Measurements from ENCODE around the gene CHCHD6.

The CHCHD6 gene

DNA sequence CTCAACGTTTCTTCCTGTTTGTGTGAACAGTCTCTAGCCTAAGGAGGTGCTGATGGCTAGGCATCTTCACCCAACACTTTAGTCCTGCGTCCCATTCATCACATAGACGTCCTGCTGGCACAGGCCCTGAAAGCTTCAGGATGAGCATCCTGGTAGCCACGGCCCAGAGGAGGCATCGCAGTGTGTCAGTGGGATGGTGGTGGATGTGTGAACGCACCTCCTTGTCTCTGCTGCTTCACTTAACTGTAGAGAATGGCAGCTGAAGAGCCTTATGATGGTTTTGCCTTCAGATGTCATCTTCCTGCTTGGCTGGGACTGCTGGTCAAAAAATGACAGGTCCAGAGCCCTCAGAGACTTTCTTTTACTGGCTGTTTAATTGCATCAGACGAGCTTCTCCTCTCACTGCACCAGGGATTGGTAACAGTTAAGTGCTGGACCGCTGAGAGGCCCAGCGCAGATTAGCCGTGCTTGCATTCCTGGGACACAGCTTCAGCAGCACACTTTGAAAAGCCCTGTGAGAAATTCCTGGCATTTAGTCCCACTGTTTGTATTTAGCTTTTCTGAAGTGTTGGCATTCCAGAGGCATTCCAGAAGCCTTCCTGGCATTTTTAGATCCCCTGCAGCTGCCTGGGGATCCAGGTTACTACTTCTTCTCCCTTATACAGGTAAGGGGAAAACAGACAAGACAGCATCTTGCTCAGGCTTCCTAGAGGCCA lies 146.5 kb downstream of the CHCHD6 start:
- no peak for TF ChIP-seq TAF1 (IDR thresholded peaks at IDR 0.05; ENCODE audit: borderline replicate concordance, low read depth, low read length)
- FAIRE-seq (no peak), DNase-seq (ENCODE audit: insufficient read length) (no peak)

DNA sequence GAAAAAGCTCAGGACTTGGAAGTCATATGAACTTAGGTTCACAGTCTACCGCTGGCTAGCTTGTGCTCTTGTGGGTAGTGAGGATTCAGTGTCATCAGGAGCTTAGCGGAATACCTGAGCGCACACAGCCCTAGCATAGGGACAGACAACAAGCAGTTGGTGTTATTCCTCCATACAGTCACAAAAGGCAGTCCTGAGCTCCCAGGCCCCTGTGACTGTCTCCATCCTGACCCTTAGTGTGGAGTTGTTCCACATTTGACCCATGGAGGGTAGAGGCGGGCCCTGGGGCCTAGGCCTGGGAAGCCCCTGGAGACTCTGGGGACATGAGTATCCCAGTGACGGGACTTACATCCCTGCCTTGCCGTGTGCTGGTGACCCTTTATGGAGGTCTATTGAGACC lies 147.3 kb downstream of the CHCHD6 start:
- no peak for TF ChIP-seq TAF1 (IDR thresholded peaks at IDR 0.05; ENCODE audit: borderline replicate concordance, low read depth, low read length)
- no peak for TF ChIP-seq POLR2A (IDR thresholded peaks at IDR 0.05; ENCODE audit: low read depth, low read length)
- no peak for TF ChIP-seq POLR2AphosphoS5 (IDR thresholded peaks at IDR 0.05; ENCODE audit: low read depth, low read length)
- DNase-seq (ENCODE audit: insufficient read length), result no peak
- no peak for FAIRE-seq

DNA sequence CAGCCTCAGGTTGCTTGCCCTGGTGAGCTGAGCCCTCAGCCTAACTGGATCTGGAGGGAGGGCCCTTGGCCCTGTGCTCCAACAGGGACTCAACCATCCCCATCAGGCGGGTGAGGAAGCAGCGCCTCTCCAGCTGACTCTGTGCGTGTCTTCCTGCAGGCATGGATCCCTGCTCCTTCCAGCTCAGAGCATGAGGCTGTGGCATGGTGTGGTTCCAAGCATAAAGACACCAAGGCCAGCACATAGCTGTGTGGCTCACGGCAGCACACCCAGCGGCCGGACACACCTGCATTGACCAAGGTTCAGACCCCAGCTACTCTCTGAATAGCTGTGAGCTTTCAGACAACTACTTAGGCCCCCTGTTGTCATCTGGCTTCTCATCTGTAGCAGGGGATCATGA lies 147.9 kb downstream of the CHCHD6 start:
- TF ChIP-seq POLR2A (IDR thresholded peaks at IDR 0.05; ENCODE audit: low read depth, low read length), result no peak
- no peak for TF ChIP-seq TAF1 (IDR thresholded peaks at IDR 0.05; ENCODE audit: borderline replicate concordance, low read depth, low read length)
- no peak for TF ChIP-seq POLR2AphosphoS5 (IDR thresholded peaks at IDR 0.05; ENCODE audit: low read depth, low read length)
- DNase-seq (ENCODE audit: insufficient read length) (no peak), FAIRE-seq (no peak)

DNA sequence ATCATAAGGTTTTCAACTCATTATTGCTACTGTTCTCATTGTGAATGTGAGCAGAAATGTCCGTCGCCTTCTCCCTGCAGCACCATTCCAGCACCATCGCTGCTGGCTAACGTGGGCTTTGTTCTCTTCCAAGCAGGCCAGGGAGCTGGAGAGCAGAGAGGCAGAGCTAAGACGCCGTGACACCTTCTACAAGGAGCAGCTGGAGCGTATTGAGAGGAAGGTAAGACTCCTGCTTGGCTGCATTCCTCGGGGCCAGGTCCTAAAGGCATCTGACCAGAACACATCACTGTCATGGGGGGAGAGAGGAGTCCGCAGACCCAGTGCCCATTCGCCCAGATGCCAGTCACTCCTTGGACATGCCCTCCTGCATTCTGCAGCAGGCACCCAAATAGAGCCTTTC lies 148.5 kb downstream of the CHCHD6 start:
- TF ChIP-seq POLR2A (IDR thresholded peaks at IDR 0.05; ENCODE audit: low read depth, low read length) (no peak), POLR2AphosphoS5 (IDR thresholded peaks at IDR 0.05; ENCODE audit: low read depth, low read length) (no peak), TAF1 (IDR thresholded peaks at IDR 0.05; ENCODE audit: borderline replicate concordance, low read depth, low read length) (no peak)
- no peak for FAIRE-seq

DNA sequence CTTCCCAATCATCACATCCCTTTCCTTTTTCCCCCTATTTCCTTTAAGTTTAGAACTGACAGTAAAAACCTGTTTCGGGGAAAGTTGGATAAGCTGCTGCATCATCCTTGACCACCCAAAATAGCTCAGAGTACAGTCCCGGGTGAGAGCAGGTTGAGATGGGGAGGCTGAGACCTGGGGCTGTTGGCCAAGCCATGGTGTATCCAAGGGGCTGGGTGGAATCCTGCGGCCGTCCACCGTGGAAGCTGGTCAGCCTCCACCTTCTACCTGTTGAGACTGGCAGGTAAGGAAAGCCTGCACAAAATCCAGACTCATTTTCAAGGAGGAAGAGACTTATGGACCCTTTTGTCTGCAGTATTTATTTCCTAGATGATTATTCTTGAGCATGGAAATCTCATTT lies 150.6 kb downstream of the CHCHD6 start:
- FAIRE-seq, result no peak
- no peak for TF ChIP-seq POLR2AphosphoS5 (IDR thresholded peaks at IDR 0.05; ENCODE audit: low read depth, low read length)
- TF ChIP-seq TAF1 (IDR thresholded peaks at IDR 0.05; ENCODE audit: borderline replicate concordance, low read depth, low read length), result no peak
- TF ChIP-seq POLR2A (IDR thresholded peaks at IDR 0.05; ENCODE audit: low read depth, low read length), result no peak
- DNase-seq (ENCODE audit: insufficient read length), result no peak

More for the DNA sequence above, 148.5 kb downstream of the CHCHD6 start:
- no peak for DNase-seq (ENCODE audit: insufficient read length)

DNA sequence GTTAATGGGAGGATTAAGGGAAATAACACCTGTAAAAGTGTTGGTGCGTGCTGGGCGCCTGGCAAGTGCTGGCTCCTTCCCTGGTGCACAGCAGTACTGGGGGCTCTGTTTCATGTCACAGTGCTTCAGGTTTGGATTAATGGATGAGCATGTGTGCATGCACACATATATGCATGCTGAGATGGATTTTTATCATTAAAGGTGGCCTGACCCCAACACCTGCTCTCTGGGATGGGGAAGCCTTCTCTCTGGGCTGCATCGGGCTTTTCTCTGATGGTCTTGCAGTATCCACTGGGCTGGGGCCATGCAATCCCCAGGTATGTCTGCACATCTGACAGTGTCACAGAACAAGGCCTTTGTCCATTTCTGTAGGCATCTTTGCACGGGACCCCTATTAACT lies 151.3 kb downstream of the CHCHD6 start:
- FAIRE-seq, result no peak
- no peak for TF ChIP-seq POLR2A (IDR thresholded peaks at IDR 0.05; ENCODE audit: low read depth, low read length)
- TF ChIP-seq TAF1 (IDR thresholded peaks at IDR 0.05; ENCODE audit: borderline replicate concordance, low read depth, low read length), result no peak
- TF ChIP-seq POLR2AphosphoS5 (IDR thresholded peaks at IDR 0.05; ENCODE audit: low read depth, low read length), result no peak
- no peak for DNase-seq (ENCODE audit: insufficient read length)

DNA sequence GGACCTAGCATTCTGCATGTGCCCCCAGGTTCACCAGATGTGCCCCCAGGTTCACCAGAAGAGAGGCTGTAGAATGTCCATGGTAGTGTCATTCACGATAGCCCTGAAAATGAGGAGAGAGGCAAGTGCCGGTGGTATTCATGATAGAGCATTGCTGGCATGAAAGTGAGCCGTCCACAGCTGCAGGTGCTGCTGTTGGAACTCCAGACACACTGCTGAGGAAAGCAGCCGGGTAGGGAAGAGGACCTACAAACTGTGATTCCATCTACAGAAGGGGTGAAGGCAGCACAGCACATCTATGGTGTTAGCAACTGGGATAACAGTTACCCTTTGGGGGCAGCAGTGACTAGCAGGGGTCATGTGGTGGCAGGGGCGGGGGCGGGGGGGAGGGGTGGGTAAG lies 153.9 kb downstream of the CHCHD6 start:
- FAIRE-seq, result no peak
- no peak for TF ChIP-seq POLR2A (IDR thresholded peaks at IDR 0.05; ENCODE audit: low read depth, low read length)
- TF ChIP-seq TAF1 (IDR thresholded peaks at IDR 0.05; ENCODE audit: borderline replicate concordance, low read depth, low read length), result no peak
- no peak for TF ChIP-seq POLR2AphosphoS5 (IDR thresholded peaks at IDR 0.05; ENCODE audit: low read depth, low read length)
- DNase-seq (ENCODE audit: insufficient read length), result no peak

DNA sequence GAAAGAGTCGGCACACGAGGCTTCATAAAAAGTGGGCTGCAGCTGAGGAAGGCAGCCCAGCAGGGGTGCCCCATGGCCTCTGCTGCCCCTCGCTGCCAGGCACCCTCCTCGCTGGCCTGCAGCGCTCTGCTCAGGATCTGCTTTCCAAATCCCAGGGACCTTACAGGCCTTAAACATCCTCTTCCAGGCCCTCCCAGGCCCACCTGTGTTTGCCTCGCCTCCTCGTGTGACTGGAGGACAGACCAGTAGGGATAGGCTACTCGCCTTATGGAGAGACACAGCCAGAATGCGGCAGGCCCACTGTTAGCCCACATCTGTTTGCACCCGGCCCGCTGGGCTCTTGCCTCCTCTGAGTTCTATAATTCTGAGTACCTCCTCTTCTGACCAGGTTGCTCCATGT lies 154.4 kb downstream of the CHCHD6 start:
- FAIRE-seq (no peak), DNase-seq (ENCODE audit: insufficient read length) (no peak)

DNA sequence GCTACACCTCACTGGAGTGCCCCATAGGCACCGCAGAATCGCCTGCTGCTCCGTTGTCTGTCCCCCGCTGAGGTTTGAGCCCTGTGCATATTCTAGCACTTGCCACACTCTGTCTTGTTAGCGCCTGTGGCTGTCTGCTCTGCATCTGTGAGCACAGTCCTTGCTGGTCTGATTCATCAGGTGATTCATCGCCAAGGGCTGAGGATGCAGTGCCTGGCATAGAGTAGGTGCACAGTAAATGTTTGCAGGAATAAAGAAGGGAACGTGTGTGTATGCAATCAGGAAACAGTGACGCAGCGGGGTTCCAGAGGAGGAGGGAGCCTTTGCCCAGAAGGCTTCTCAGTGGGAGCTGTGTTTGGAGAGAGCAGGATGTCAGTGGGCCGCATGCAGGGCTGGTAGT lies 154.8 kb downstream of the CHCHD6 start:
- no peak for TF ChIP-seq TAF1 (IDR thresholded peaks at IDR 0.05; ENCODE audit: borderline replicate concordance, low read depth, low read length)
- no peak for TF ChIP-seq POLR2A (IDR thresholded peaks at IDR 0.05; ENCODE audit: low read depth, low read length)
- no peak for TF ChIP-seq POLR2AphosphoS5 (IDR thresholded peaks at IDR 0.05; ENCODE audit: low read depth, low read length)
- no peak for DNase-seq (ENCODE audit: insufficient read length)
- no peak for FAIRE-seq

More for the DNA sequence above, 154.4 kb downstream of the CHCHD6 start:
- TF ChIP-seq POLR2A (IDR thresholded peaks at IDR 0.05; ENCODE audit: low read depth, low read length), result no peak
- no peak for TF ChIP-seq TAF1 (IDR thresholded peaks at IDR 0.05; ENCODE audit: borderline replicate concordance, low read depth, low read length)
- TF ChIP-seq POLR2AphosphoS5 (IDR thresholded peaks at IDR 0.05; ENCODE audit: low read depth, low read length), result no peak

DNA sequence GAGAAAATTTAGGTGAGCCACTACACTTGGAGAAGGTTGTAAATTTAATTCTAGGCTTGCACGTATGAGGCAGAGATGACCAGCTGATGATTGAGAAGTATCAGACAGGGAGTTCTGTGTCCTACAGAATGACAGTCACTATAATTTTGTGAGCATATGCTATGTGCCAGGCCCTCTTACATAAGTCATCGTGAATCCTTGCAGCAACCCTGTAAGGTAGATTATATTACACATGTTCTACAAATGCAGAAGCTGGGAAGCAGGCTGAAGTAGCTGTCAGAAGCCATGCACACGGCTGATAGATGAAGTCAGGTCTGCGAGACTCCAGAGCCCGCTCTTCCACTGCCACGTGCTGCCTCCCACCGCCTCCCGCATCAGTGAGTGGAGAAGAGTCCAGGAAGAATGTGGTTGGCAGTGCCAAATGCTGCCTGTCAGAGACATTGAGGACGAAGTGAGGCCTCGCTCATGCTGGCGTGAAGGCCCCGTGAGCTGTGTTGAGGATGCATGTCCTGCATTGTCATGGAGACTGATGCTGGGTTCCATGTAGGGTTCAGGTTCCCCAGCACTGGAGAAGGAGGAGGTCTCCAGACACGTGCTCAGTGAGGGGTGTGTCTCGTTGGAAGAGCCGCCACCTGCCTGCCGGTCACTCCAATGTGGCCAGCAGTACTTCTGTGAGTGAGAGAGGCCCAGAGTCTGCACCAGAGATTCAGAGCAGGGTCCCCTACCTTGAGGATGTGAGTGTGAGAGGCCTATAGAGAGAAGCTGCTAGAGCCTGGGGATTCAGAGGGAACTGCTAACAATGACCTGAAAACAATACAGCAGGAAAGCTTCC lies 155.6 kb downstream of the CHCHD6 start:
- no peak for FAIRE-seq
- no peak for DNase-seq (ENCODE audit: insufficient read length)
- no peak for TF ChIP-seq TAF1 (IDR thresholded peaks at IDR 0.05; ENCODE audit: borderline replicate concordance, low read depth, low read length)
- TF ChIP-seq POLR2A (IDR thresholded peaks at IDR 0.05; ENCODE audit: low read depth, low read length), result no peak
- TF ChIP-seq POLR2AphosphoS5 (IDR thresholded peaks at IDR 0.05; ENCODE audit: low read depth, low read length), result no peak

DNA sequence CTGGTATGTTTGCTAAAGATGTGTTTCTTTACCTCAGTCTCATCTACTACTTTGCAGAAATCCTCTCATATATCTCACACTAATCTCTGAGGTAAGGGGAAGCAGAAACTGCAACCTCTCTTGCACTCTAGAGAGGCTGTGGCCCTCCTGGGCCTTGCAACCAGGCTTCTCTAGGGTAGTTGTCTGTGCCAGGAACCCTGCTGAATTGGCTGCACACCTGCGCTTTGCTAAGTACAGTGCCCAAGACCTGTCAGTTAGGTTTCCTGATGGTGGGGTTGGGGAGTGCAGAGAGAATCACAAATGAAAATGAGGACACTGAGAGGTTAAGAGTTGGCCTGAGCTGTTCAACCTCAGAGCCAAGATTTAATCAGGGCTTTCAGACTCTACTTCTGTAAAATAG lies 161.7 kb downstream of the CHCHD6 start:
- FAIRE-seq, result no peak
- TF ChIP-seq POLR2A (IDR thresholded peaks at IDR 0.05; ENCODE audit: low read depth, low read length) (no peak), POLR2AphosphoS5 (IDR thresholded peaks at IDR 0.05; ENCODE audit: low read depth, low read length) (no peak), TAF1 (IDR thresholded peaks at IDR 0.05; ENCODE audit: borderline replicate concordance, low read depth, low read length) (no peak)
- no peak for DNase-seq (ENCODE audit: insufficient read length)

Data from GM12892 (cell line).